HG02763 (cell line): ENCODE measurements around the gene OR2L2.
"Not testable (repeated sequence)": the region's sequence is repeated elsewhere in the genome, so short reads cannot be mapped to it uniquely, and the experiment has no call there.

Experiments
- ATAC-seq: cut with Tn5 transposase; IDR thresholded peaks from one replicate; pipeline ENCODE4 v1.9.1; 2021; ENCODE audit warnings: mild to moderate bottlenecking, moderate library complexity; ENCODE audit not compliant: unreplicated experiment

OR2L2 gene, protein sequence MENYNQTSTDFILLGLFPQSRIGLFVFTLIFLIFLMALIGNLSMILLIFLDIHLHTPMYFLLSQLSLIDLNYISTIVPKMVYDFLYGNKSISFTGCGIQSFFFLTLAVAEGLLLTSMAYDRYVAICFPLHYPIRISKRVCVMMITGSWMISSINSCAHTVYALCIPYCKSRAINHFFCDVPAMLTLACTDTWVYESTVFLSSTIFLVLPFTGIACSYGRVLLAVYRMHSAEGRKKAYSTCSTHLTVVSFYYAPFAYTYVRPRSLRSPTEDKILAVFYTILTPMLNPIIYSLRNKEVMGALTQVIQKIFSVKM

DNA sequence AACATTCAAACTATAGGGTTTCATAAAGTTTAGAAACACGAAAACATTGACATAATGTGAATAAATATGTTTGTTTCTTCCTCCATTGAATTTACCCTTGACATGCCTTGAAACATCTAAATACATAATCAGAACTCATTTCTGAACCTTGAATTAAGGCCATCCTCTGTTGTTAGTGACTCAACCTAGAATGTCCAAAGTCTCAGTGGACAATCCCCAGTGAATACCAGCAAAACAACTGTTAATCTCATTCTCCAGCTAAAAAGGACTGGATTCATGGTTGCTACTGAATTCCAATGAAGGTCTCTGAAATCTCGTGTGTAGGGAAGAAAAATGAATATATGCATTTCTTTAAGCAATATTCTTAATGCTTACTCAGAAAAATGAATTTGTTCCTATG, at the start of gene OR2L2:
Gene OR2L2, plus strand, starts transcription at position 301 of the 400 bp plus-strand sequence. CDS start 8,198 bp downstream, outside the sequence.
- ATAC-seq = no peak

DNA sequence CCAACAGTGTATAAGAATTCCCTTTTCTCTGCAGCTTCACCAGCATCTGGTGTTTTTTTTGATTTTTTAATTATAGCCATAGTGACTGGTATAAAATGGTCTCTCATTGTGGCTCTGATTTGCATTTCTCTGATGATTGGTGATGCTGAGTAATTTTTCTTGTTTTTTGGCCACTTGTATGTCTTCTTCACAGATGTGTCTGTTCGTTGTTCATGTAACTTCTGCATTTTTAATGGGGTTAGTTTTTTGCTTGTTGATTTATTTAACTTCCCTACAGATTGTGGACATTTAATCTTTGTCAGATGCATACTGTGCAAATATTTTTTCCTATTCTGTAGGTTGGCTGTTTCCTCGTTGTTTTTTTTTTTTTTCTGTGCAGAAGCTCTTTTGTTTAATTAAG, 36.9 kb upstream of the OR2L2 start:
- no peak for ATAC-seq

DNA sequence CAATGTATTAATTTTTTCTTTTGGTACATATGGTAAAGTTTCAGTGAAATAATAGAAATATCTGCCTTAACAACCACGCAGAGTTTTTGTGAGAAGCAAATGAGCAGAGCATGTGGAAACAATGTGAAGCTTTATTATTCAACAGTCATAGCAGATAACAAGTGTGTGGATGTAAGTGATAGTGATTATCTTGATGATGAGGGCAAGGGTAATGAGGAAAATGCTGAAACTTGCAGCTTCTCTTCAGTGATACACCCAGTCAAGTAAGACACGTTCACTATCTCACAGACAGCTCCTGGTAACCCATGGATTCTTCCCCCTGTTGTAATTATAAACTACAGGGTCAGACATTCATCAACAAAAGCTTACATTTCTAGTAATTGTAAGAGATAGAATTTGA, 31.1 kb upstream of the OR2L2 start:
- ATAC-seq = no peak

DNA sequence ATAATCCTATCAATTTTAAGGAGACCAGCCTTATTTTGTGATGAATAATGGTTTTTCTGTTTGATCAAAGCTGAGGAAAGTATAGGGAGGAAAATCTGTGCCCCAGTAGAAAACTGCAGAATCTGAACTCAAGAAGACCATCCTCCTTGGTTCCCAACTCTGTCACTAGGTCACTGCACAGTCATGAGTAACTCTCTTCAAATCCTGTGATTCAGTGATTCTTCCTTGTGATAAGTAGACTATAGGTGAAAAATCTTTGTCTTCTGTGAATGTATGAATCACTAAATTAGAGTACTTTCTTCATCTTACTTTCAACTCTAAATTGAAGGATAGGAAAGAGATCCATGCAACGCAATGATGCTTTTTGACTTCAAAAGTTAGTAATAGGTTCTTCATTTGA, 29.7 kb upstream of the OR2L2 start:
- ATAC-seq = no peak

DNA sequence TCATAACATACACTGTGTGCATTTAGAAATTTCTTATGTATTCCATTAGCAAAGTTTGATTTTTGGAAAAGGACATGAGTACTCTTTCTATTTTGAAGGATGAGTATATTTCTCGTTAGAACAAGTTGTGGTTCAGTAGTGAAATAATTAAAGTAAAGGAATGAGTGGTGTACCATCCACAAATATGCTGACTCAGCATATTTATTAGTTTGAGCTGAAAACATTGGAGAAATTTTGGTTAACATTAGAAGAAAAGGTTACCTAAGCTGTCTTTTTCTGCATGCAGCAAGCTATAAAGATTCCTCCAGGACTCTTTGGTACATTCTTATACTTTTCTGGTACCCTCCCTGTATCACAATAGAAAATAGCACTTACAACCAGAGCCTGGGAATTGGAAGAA, 22.1 kb upstream of the OR2L2 start:
- no peak for ATAC-seq

DNA sequence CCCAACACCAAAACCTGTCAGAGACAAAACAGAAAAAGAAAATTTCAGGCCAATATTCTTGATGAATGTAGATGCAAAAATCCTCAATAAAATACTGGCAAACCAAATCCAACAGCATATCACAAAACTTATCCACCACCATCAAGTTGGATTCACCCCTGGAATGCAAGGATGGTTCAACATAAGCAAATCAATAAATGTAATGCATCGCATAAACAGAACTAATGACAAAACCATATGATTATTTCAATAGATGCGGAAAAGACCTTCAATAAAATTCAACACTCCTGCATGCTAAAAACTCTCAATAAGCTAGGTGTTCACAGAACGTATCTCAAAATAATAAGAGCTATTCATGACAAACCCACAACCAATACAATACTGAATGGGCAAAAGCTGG, 20.2 kb upstream of the OR2L2 start:
- no peak for ATAC-seq

DNA sequence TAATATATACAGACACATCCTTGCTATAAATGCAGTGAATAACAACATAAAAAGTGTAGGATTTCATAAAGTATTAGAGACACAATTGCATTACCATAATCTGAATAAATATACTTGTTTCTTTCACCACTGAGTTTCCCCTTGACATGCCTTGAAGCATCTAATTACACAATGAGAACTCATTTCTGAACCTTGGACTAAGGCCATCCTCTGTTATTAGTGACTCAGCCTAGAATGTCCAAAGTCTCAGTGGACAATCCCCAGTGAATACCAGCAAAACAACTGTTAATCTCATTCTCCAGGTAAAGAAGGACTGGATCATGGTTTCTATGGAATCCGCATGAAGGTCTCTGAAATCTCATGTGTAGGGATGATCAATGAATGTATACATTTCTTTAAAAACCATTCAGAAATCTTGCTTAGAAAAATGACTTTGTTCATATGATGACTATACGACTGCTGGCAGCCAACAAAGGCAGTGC, 16.6 kb upstream of the OR2L2 start, which contains the start of gene OR2L5:
Gene OR2L5, plus strand, starts transcription at position 432 of the 482 bp plus-strand sequence. CDS start 8,288 bp downstream, outside the sequence.
- no peak for ATAC-seq

DNA sequence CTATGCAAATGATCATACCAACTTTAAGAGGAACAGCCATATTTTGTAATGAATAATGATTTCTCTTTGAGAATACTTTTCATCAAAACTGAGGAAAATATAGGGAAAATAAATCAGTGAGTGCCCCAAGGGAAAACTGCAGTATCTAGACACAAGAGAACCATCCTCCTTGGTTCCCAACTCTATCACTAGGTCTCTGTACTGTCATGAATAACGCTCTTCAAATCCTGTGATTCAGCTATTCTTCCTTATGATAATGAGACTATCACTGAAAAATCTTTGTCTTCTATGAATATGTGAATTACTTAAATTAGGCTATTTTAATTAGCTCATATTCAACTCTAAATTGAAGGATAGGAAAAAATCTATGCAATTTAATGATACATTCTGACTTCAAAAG, 14.1 kb upstream of the OR2L2 start:
- no peak for ATAC-seq

DNA sequence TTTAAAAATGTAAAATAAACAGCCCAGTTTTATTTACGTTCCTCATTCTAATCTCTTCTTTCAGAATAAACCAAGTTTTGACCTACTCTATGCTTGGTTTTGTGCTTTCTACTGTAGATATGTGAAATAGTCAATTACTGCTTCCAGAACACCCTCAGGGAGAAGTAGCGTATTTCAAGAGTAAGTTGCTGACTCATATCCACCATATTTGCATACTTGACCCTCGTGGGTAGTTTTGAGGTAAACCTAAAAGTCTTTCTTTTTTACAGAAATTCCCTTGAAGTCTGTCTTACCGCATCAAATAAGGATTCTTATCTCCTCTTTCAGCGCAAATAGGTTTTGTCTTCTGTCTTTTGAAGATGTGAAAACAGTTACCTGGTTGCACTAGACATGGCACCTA, 15.3 kb downstream of the OR2L2 start:
- no peak for ATAC-seq

DNA sequence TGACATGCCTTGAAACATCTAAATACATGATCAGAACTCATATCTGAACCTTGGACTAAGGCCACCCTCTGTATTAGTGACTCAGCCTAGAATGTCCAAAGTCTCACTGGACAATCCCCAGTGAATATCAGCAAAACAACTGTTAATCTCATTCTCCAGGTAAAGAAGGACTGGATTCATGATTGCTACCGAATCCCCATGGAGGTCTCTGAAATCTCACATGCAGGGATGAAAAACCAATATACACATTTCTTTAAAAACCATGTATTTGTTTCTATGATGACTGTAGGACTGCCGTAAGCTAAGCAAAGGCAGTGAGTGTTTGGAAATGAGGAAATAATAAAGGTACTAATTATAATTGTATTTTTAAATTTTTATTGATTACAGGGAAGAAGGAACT, 16.7 kb downstream of the OR2L2 start, which contains the start of gene OR2L3:
Gene OR2L3, plus strand, starts transcription at position 301 of the 400 bp plus-strand sequence. CDS start 13,846 bp downstream, outside the sequence.
- no peak for ATAC-seq

DNA sequence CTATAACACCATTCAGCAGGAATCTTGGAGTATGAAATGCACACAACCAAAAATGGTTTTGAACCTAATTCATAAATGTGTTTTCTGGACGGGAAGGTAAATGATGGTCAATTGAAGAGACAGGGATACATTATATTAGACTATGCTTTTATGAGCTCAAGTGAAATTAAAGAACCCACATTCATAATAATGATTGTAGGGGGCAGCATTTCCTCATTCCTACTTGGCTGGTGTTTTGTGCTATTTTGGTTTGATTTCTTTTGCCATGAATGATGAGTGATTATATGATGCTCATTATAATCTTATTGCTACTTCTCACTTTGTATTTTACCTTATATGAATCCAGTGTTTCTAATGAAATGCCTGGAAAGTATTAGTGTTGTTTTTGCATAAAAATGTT, 17.1 kb downstream of the OR2L2 start:
- ATAC-seq = no peak

DNA sequence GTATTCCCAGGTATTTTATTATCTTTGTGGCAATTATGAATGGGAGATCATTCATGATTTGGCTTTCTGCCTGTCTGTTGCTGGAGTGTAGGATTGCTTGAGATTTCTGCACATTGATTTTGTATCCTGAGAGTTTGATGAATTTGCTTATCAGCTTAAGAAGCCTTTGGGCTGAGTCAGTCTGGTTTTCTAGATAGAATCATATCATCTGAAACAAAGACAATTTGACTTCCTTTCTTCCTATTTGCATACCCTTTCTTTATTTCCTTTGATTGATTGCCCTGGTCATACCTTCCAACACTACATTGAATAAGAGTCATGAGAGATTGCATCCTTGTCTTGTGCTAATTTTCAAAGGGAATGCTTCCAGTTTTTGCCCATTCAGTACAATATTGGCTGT, 24.8 kb downstream of the OR2L2 start:
- ATAC-seq = no peak

DNA sequence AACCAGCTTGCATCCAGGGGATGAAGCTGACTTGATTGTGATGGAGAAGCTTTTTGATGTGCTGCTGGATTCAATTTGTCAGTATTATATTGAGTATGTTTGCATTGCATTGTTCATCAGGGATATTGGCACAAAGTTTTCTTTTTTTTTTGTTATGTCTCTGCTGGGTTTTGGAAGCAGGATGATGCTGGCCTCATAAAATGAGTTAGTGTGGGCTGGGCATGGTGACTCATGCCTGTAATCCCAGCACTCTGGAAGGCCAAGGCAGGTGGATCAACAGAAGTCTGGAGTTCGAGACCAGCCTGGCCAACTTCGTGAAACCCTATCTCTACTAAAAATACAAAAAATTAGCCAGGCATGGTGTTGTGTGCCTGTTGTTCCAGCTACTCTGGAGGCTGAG, 25.4 kb downstream of the OR2L2 start:
- ATAC-seq = no peak

DNA sequence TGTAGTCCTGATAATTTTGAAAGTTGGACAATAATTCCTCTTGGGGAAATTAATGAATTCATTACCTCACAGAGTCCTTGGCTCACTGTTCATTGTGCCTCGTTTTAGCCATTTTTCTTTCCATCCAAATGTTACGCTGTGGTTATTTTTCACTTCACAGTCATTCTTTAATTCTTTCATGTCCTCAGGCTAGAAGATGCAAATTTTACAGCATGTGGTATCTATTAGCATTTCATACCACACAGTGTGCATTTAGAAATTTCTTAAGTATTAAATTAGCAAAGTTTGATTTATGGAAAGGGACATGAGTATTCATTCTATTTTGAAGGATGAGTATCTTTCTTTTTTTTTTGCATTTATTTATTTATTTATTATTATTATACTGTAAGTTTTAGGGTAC, 35.2 kb downstream of the OR2L2 start:
- no peak for ATAC-seq

DNA sequence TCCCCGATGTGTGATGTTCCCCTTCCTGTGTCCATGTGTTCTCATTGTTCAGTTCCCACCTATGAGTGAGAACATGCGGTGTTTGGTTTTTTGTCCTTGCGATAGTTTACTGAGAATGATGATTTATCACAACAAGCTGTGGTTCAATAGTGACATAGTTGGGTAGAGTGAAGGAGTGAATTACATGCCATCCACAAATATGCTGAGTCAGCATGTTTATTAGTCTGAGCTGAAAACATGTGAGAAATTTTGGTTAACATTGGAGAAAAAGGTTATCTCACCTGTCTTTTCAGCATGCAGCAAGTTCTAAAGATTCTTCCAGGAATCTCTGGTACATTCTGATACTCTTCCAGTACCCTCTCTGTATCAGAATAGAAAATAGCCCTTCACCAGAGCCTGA, 35.7 kb downstream of the OR2L2 start:
- ATAC-seq = no peak

DNA sequence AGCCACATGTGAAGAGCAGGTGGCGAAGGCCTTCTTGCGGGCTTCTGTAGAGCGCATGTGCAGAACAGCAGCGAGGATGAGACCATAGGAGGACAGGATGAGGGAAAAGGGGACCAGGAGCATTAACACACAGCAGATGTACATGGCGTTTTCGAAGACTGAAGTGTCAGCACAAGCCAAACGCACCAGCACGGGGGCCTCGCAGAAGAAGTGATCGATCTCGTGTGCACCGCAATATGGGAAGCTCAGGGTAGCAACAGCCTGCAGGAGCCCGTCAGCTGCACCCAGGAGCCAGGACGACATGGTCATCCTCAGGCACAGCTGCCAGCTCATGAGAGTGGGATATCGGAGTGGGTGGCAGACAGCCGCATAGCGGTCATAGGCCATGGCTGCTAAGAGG, 54.0 kb downstream of the OR2L2 start:
- not testable (repeated sequence) for ATAC-seq
